KMS-11 (cell line): ENCODE data around the gene MTHFSD.

ENCODE experiments used
- H2AFZ ChIP-seq: fragments of 200-600 bp; sonication (generic); 2 replicates; pipeline ENCODE4 v1.6.1; 2016; ENCODE audit warnings: antibody characterized with exemption, mixed run types, low read depth
- H3K27ac ChIP-seq: fragments of 200-600 bp; sonication (generic); 2 replicates; pipeline ENCODE4 v1.6.1; 2016; ENCODE audit warnings: mild to moderate bottlenecking, mixed run types
- H3K27me3 ChIP-seq: fragments of 200-600 bp; sonication (generic); 2 replicates; pipeline ENCODE4 v1.6.1; 2017; ENCODE audit warnings: mild to moderate bottlenecking, low read depth, mixed run types, moderate library complexity; ENCODE audit not compliant: insufficient read depth
- H3K36me3 ChIP-seq: fragments of 200-600 bp; sonication (generic); 2 replicates; pipeline ENCODE4 v1.6.1; 2017; ENCODE audit warnings: mild to moderate bottlenecking, mixed run types; ENCODE audit not compliant: insufficient read depth
- H3K4me1 ChIP-seq: fragments of 200-600 bp; sonication (generic); 2 replicates; pipeline ENCODE4 v1.6.1; 2016; ENCODE audit warnings: mild to moderate bottlenecking, low read depth, mixed run types; ENCODE audit not compliant: poor library complexity, severe bottlenecking
- H3K4me2 ChIP-seq: fragments of 200-600 bp; sonication (generic); 2 replicates; pipeline ENCODE4 v1.7.0; 2016; ENCODE audit warnings: mild to moderate bottlenecking, mixed run types
- H3K4me3 ChIP-seq: fragments of 200-600 bp; sonication (generic); IDR thresholded peaks from 2 replicates; pipeline ENCODE4 v1.6.1; 2017; ENCODE audit warnings: low read depth, low read length, mixed read lengths; ENCODE audit not compliant: insufficient read depth
- H3K79me2 ChIP-seq: fragments of 200-600 bp; sonication (generic); 2 replicates; pipeline ENCODE4 v1.6.1; 2016; ENCODE audit warnings: low read depth, mixed run types; ENCODE audit not compliant: insufficient read depth
- H3K9ac ChIP-seq: fragments of 200-600 bp; sonication (generic); 2 replicates; pipeline ENCODE4 v1.6.1; 2016; ENCODE audit warnings: mild to moderate bottlenecking, mixed run types
- H4K20me1 ChIP-seq: fragments of 200-600 bp; sonication (generic); 2 replicates; pipeline ENCODE4 v1.6.1; 2016; ENCODE audit warnings: mild to moderate bottlenecking, mixed run types; ENCODE audit not compliant: insufficient read depth
- CTCF ChIP-seq: fragments of 200-600 bp; sonication (generic); conservative IDR thresholded peaks from 2 replicates; pipeline ENCODE4 v1.6.1; 2017; ENCODE audit warnings: low read depth, mild to moderate bottlenecking, antibody characterized with exemption, low read length, moderate library complexity, mixed read lengths

Gene MTHFSD

GRCh38 chr16:86578611-86579267 lies 23.7 kb upstream of the MTHFSD start:
- TF ChIP-seq CTCF: no peak
- Histone ChIP-seq H3K27me3 (peaks cover 4% of the 10 kb centered on the region; the same call in 1 of the 2 replicates), H3K79me2 (no peaks in the 10 kb centered on the region), H3K9ac (no peak overlapping the region), H2AFZ (no peak overlapping the region), H4K20me1 (no peaks in the 10 kb centered on the region), H3K4me1 (no peaks in the 10 kb centered on the region), H3K4me2 (no peak overlapping the region), H3K27ac (no peak overlapping the region), H3K4me3 (no peak overlapping the region), H3K36me3 (no peaks in the 10 kb centered on the region)

GRCh38 chr16:86578061-86578599 lies 23.1 kb upstream of the MTHFSD start, which contains the start of gene FOXL1:
FOXL1 (plus strand) TSS chr16:86578549; CDS start chr16:86578724, 175 bp downstream.
- Histone ChIP-seq H3K4me3 (no peak within 1 kb of the TSS), H3K27me3 (peaks cover 4% of the 10 kb centered on the region; the same call in 1 of the 2 replicates), H2AFZ (no peak within 1 kb of the TSS), H4K20me1 (no peaks in the 10 kb centered on the region), H3K79me2 (no peaks in the 10 kb centered on the region), H3K36me3 (no peaks in the 10 kb centered on the region), H3K4me2 (no peak within 1 kb of the TSS), H3K4me1 (no peaks in the 10 kb centered on the region), H3K9ac (no peak within 1 kb of the TSS), H3K27ac (no peak within 1 kb of the TSS)
- TF ChIP-seq CTCF: no peak

GRCh38 chr16:86577314-86577971 lies 22.4 kb upstream of the MTHFSD start:
- no peak overlapping the region for H3K27ac ChIP-seq
- H3K27me3 ChIP-seq: peaks cover 4% of the 10 kb centered on the region; the same call in 1 of the 2 replicates
- H3K4me2 ChIP-seq: no peak overlapping the region

More at GRCh38 chr16:86577314-86577971, 22.4 kb upstream of the MTHFSD start:
- no peak overlapping the region for H3K9ac ChIP-seq
- TF ChIP-seq CTCF: no peak
- no peaks in the 10 kb centered on the region for H3K79me2 ChIP-seq
- H3K4me1 ChIP-seq: no peaks in the 10 kb centered on the region
- no peak overlapping the region for H2AFZ ChIP-seq
- H3K36me3 ChIP-seq: no peaks in the 10 kb centered on the region
- H4K20me1 ChIP-seq: no peaks in the 10 kb centered on the region
- no peak overlapping the region for H3K4me3 ChIP-seq
